ENCODE measurements around the gene USP9X. TPM values are rescaled to one million over a fixed set of nuclear protein-coding genes. Genes with fewer than 3 reads are reported as not detected.
A peak's percentile ranks its signal among the peaks of the same experiment; 100 is the strongest.

USP9X gene
- total and polyA plus RNA-seq, 10 donors: 8.0 to 116 (median 87.5) TPM

DNA sequence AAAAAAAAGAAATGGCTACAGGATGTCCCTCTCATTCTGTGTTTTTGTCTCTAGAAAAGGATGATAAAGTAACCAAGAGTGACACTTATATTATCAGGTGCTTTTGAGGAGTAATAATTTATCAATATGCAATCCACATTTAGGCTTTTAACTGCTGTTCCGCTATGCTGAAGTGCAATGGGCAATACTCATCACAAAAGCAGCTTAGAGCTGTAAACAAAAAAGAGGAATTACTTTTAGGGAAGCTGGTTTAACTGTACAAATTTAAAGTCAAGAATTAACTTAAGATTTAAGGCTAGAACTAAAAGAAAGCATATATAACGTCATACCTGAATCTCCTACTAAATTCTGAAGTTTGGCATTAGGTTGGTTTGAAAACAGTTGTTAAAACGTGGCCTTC is 155.3 kb downstream of the USP9X start:
- 25 to 50% (median 34%) methylated on average over 3 of the region's 3 CpGs for whole genome bisulfite sequencing, 5 donors
- no peaks in the 10 kb centered on the region for H3K9me3 ChIP-seq
- intact Hi-C loops (cut with DNase I; ENCODE audit: low total_unique reads): no loop called here
- TF ChIP-seq POLR2A (IDR thresholded peaks at IDR 0.05) (no peak), POLR2AphosphoS5 (IDR thresholded peaks at IDR 0.05) (no peak)
- TF ChIP-seq, protein P1, sequence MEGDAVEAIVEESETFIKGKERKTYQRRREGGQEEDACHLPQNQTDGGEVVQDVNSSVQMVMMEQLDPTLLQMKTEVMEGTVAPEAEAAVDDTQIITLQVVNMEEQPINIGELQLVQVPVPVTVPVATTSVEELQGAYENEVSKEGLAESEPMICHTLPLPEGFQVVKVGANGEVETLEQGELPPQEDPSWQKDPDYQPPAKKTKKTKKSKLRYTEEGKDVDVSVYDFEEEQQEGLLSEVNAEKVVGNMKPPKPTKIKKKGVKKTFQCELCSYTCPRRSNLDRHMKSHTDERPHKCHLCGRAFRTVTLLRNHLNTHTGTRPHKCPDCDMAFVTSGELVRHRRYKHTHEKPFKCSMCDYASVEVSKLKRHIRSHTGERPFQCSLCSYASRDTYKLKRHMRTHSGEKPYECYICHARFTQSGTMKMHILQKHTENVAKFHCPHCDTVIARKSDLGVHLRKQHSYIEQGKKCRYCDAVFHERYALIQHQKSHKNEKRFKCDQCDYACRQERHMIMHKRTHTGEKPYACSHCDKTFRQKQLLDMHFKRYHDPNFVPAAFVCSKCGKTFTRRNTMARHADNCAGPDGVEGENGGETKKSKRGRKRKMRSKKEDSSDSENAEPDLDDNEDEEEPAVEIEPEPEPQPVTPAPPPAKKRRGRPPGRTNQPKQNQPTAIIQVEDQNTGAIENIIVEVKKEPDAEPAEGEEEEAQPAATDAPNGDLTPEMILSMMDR (IDR thresholded peaks at IDR 0.05 in 8 of 11, conservative IDR thresholded peaks at IDR 0.05 in 3 of 11): no peak
- no peaks in the 10 kb centered on the region for H3K36me3 ChIP-seq
- H3K27ac ChIP-seq: peak overlapping the region in 5 of 8 donors; percentile 38 to 81 (median 56)
- H3K27me3 ChIP-seq (replicated peaks in 1 of 7): no peaks in the 10 kb centered on the region
- no peak overlapping the region for H3K4me3 ChIP-seq
- H3K4me1 ChIP-seq: peaks cover 0 to 43% (median 3%) of the 10 kb centered on the region in 6 donors
- no peak for DNase-seq

DNA sequence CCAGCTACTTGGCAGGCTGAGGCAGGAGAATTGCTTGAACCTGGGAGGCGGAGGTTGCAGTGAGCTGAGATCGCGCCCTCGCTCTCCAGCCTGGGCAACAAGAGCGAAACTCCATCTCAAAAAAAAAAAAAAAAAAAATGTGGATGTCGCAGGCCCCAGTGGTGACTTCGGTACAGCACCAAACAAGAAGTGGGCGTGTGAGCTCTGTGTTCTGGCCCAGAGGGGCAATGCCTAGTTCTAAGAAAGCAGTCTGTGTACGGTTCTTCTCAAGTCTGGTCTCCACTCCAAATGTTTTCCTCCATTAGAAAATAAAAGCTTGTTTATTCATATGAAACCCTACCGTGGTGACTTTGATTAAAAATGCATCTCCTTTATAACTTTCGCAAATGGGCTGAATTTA is 156.7 kb downstream of the USP9X start:
- no peak overlapping the region for H3K4me3 ChIP-seq
- H3K9me3 ChIP-seq: no peaks in the 10 kb centered on the region
- H3K27me3 ChIP-seq (replicated peaks in 1 of 7): no peaks in the 10 kb centered on the region
- TF ChIP-seq POLR2AphosphoS5 (IDR thresholded peaks at IDR 0.05): no peak
- no peak for TF ChIP-seq POLR2A (IDR thresholded peaks at IDR 0.05)
- intact Hi-C loops (cut with DNase I; ENCODE audit: low total_unique reads): no loop called here
- no peak for DNase-seq
- no peaks in the 10 kb centered on the region for H3K36me3 ChIP-seq
- WGBS, 5 donors: 88 to 97% (median 94%) methylated on average over 10 to 11 of the region's 11 CpGs
- no peak overlapping the region for H3K27ac ChIP-seq
- H3K4me1 ChIP-seq: peaks cover 0 to 31% (median 1%) of the 10 kb centered on the region in 6 donors

DNA sequence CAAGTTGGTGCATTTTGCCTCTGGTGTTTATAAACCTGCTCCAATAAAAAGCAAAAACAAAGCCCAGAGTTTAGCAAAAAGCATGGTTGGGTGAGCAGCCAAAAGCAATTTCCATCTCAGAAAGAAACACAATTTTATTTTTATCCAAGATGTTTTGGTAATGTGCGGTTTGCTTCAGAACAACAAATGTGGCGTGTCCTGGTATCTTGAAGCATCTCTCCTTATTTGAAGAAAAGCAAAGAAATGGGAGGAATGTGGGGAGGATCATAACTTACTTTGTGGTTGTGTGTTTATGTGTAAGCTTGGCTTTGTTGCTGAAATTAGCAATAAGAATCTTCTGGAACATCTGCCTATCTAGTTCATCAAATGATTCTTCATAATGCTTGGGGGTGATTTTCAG is 160.4 kb downstream of the USP9X start:
- TF ChIP-seq, protein P1 (IDR thresholded peaks at IDR 0.05 in 8 of 11, conservative IDR thresholded peaks at IDR 0.05 in 3 of 11): no peak
- TF ChIP-seq POLR2A (IDR thresholded peaks at IDR 0.05) (no peak), POLR2AphosphoS5 (IDR thresholded peaks at IDR 0.05) (no peak)
- 88 to 97% (median 96%) methylated on average over 2 of the region's 2 CpGs for WGBS, 5 donors
- Histone ChIP-seq H3K4me3 (no peak overlapping the region), H3K36me3 (no peaks in the 10 kb centered on the region), H3K27me3 (replicated peaks in 1 of 7) (no peaks in the 10 kb centered on the region), H3K27ac (no peak overlapping the region), H3K4me1 (peaks cover 0 to 2% (median 0%) of the 10 kb centered on the region in 6 donors), H3K9me3 (no peaks in the 10 kb centered on the region)
- intact Hi-C loops (cut with DNase I; ENCODE audit: low total_unique reads): no loop called here
- no peak for DNase-seq

DNA sequence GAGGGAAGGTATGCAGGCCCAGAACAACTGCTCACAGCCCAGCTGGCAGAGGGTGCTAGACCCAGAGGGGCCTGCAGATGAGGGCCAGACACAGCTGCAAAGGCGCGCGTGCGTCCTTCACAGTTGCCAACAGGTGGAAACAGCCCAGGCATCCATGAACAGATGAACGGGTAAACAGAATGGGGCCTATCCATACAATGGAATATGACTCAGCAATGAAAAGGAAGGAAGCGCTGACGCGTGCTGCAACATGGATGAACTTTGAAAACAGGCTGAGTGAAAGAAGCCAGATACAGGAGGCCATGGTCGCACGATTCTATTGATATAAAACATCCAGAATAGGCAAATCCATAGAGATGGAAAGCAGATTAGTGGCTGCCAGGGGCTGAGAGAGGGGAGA is 165.6 kb downstream of the USP9X start:
- Histone ChIP-seq H3K4me3 (no peak overlapping the region), H3K9me3 (no peaks in the 10 kb centered on the region), H3K27me3 (replicated peaks in 1 of 7) (peaks cover 0 to 10% (median 0%) of the 10 kb centered on the region in 7 donors), H3K4me1 (peaks cover 0 to 12% (median 6%) of the 10 kb centered on the region in 6 donors), H3K27ac (no peak overlapping the region), H3K36me3 (no peaks in the 10 kb centered on the region)
- TF ChIP-seq, protein P1 (IDR thresholded peaks at IDR 0.05 in 8 of 11, conservative IDR thresholded peaks at IDR 0.05 in 3 of 11): no peak
- TF ChIP-seq POLR2AphosphoS5 (IDR thresholded peaks at IDR 0.05) (no peak), POLR2A (IDR thresholded peaks at IDR 0.05) (no peak)
- intact Hi-C loops (cut with DNase I; ENCODE audit: low total_unique reads): loop anchor here (10.0 kb wide), 1 partner anchor 66 kb away; no protein-coding TSS in a partner anchor
- no peak for DNase-seq
- WGBS, 5 donors: 89 to 93% (median 89%) methylated on average over 10 of the region's 10 CpGs

All from spleen (tissue), 11 donors.